ENCODE results near the gene TLL2.

Gene TLL2

DNA sequence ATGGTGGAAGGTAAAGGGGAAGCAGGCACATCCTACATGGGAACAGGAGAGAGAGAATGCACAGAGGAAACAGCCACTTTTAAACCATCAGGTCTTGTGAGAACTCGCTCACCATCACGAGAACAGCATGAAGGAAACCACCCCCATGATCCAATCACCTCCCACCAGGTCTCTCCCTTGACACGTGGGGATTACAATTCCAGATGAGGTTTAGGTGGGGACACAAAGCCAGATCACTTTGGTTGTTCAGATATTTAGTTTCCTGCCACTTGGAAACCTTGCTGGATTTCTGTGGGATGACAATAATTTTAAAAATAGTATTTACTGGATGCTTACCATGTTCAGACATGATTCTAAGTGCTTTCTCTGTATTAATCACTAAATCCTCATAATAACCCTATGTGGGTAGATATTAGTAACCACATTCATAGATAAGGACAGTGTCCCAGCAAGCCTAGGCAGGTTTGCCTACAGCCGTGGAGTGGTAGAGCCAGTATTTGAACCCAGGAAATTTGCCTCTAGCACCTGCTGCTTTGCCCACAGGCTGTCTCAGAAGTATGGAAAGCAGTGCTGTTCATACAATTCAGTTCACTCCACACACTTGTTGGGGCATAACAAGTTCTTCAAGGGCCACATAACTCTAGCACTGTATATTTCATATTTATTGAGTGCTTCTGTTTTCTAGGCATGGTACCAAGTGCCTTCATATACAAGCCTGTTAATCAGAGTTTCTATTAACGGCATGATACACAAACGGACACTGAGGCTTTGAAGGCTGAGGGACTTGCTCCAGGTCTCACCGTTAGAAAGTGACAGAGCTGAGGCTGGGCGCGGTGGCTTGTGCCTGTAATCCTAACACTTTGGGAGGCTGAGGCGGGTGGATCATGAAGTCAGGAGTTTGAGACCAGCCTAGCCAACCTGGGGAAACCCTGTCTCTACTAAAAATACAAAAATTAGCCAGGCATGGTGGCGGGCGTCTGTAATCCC is 8.3 kb downstream of the TLL2 start:
- no peak for DNase-seq

DNA sequence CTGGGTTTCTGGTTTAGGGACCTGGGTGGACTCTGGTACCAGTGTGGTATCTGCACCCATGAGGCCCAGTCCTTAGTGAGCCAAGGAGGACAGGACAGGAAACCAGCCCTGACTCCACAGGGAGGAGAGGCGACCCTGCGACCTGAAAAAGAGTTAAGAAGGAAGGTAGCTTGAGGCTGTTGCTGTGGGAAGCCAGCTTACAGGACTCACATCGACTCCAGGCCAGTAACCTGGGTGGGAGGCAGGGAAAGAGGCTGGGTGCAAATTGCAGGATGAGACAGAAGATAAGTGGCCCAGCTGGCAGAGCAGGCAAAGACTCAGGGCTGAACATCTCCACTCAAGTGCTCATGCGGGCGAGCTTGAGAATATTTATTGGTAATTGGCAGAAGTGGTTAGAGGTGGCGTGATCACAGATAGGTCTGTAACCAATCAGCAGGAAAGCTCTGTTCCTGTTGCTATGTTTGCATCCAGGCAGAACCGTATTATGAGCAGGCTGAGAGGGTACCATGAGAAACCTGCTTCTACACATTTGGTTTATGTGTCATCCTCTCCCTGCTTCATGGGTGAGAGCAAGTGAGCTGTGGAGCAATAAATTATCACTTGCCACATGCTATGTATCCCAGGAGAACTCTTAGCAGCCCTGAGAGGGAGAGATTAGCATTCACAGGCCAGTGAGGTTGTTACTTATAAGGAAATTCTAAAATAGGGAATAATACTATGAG is 11.0 kb downstream of the TLL2 start:
- DNase-seq = no peak

DNA sequence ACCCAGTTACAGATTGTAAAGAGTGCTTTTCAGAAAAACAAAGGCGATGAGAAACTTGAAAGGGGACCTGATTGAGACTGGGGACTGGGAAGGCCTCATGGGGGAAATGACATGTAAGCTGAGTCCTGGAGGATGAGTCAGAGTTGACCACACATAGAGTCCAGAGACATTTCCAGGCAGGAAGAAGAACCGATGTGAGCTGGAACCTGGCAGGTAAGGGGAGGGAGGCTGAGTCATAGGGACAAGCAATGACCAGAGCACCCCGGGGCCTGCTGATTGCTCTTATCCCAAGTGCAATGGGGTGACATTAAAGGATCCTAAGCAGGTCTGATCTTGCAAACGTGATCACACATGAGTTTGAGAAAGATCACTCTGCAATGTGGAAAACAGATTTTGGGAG is 11.7 kb downstream of the TLL2 start:
- DNase-seq = no peak

- DNase-seq = no peak
These were observed 13.2 kb downstream of the TLL2 start for GRCh38 chr10:96500519-96500918.

- DNase-seq = no peak
These were observed 13.7 kb downstream of the TLL2 start for GRCh38 chr10:96500050-96500449.

DNA sequence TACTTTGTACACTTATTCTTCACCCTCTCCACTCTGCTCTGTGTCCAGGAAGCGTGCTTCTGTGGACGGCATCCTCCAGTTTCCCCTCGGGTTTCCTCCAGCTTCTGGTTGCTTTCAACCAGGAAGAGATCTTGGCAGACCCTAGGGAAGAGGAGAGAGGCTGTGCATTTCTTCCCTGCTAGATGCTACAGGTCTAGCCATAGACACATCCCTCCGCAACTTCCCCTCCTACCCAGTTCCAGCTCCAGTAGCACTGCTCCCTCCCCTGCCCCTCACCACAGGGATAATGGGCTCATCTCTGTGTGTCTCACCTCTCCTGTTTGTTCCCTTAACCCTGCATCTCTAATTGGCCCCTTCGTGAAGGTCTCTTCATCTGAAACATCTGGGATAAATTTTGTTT is 16.3 kb downstream of the TLL2 start:
- no peak for DNase-seq

GRCh38 chr10:96496281-96496925 is 17.3 kb downstream of the TLL2 start:
- DNase-seq = no peak

DNA sequence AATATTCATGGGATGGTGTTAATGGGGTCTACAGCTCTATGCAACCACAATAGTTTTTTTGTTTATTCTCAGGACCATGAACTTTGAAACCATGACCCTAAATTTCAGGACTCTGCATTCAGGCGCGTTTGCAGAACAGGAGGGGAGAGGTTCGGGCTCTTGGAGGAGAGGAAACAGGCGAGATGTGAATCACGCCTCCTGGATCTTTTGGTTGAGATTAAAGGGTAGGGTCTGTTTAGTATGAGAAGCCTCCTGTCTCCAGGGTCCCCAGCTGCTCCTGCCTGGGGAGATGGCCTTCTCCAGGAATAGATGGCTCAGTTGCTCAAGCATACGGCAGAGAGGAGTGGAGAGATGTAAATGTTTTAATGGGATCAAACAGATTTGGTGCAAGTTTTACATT is 18.2 kb downstream of the TLL2 start:
- DNase-seq = no peak

DNA sequence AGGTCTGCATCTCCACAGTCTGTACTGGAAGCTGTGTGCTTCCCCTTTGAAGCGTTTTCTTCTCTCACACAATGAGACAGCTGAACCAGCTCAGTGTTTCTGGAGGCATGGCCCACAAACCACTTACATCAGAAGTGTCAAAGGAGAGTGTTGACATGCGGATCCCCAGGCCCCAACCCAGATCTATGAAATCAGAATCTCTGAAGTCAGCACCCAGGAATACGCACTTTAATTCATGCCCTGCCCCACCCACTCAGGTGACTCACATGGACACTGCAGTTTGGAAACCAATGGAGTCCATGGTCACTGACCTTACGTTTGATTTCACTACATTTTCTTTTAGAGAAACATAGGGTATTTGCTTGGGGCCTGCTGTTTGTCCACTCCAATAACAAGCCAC is 19.0 kb downstream of the TLL2 start:
- DNase-seq = no peak

DNA sequence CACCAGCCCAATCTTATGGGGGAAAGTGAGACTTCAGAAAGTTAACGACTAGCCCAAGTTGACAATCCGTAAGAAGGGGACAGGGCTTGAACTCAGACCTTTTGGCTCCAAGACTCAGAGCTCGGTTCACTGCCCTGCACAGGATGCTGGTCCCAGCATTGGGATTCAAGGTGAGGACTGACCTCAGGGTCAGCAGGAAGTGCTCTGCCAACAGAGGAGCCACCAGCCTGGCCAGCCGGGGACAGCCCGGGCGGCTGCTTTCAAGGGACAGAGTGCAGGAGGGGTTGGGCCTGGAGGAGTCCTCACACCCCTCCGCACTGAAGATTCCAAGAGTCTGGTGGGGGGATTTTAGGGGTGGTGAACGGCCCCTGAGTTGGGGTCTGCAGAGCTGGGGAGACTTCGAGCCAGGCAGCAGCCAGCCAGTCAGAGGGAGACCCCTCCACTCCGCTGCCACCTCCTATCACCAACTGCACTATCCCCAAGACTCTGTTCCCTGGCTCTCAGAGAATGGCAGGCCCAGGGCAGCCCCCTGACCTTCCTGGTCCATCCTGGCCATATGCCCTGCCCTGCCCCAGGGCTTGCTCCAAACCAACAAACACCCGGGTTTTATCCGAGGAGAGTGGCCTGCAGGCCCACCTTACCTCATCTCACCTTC is 19.7 kb downstream of the TLL2 start:
- no peak for DNase-seq

- no peak for DNase-seq
These were observed 20.5 kb downstream of the TLL2 start for GRCh38 chr10:96493254-96493653.

GRCh38 chr10:96491303-96491702 is 22.4 kb downstream of the TLL2 start:
- no peak for DNase-seq

DNA sequence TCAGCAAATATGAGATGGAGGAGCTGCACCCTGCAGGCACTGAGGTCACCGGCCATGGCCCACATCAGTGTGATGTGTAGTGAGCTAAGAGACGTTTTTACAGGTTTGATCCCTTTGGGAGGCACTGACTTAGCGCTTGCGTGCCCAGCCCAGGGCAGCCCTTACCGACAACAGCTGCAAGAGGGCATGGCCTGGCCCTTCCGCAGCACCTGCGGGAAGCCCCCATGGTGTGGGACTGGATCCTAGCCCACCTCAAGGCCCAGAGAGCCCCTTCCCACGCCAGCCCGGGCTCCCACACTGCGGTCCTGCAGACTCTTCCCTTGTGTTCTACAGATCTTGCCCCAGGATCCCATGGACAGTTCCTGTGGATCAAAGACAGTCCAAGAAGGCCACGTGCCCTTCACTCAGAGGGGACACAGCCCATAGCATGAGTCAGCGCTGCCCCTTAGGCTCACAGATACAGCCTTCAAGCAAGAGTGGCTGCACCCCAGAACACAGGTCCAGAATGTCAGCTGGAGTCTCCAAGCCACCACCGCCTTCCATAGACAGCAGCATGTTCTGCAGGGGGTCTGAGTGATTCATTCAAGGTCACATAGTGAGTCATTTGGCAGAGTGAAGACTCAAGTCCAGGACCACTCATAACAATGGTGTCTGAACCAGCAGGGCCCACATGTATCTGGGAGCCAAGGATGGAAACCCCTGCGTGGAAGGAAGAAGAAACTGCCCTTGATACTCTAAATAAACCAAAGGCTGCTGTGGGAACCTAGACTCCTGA is 25.4 kb downstream of the TLL2 start:
- DNase-seq = no peak

GRCh38 chr10:96482815-96483588 is 30.7 kb downstream of the TLL2 start:
- no peak for DNase-seq

DNA sequence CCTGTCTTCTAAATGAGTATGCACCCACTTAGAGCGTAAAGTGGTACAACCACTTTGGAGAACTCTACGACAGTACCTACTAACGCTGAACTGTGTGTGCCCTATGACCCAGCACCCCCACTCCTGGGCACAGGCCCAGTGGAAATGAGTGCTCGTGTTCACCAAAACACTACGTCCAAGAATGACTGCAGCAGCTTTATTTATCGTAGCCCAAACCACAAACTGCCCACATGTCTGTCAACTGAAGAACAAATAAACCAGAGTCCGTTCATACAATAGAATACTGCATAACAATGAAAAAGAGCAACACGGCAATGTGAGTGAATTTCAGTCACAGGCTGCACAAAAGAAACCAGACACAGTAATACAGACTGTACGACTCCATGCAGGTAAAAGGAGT is 35.4 kb downstream of the TLL2 start:
- no peak for DNase-seq

DNA sequence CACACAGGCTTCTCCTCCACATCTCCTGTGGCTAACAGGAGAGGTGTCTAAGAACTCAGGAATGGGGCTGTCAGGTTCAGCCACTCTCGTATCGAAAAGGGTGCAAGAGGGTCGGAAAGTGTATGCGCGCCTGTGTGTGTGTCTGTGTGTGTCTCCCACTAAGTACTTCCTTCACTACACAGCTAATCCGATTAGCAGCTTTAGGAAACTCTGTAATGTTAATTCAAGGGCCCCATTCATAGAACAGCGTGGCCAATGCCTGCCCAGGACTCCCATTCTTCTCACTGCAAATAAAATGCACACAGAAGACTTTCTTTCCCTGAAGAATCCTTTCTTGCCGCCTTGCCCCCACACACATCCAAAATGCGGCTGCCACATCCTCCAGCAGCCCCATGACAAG is 39.9 kb downstream of the TLL2 start:
- no peak for DNase-seq

DNA sequence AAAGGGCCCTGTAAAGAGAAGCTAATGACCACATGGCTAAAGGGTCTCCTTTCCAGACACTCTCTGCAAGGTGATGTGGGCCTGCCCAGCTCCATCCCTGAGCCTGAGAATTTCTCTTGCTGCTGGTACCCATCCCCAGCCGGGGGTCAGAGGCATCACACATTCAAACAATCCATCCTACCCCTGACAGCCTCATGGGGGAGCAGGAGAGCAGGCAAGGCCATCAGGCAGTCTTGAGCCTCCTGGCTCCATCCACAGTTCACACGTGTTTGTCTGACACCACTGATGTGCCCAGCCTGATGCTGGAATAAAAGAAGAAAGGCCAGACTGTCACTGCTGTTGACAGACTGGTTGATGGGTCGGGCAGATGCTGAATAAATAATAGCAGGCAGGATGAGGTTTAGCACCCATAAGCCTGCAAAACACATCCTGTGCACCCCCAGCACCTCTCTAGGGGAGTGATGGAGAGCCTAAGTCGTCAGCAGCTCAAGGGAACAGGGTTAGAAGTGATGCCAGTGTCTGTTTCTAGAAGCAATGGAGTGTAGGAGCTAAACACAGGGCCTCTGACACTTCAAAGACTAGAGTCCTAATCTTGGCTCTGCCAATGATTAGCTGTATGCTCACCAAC is 43.5 kb downstream of the TLL2 start:
- DNase-seq = no peak

DNA sequence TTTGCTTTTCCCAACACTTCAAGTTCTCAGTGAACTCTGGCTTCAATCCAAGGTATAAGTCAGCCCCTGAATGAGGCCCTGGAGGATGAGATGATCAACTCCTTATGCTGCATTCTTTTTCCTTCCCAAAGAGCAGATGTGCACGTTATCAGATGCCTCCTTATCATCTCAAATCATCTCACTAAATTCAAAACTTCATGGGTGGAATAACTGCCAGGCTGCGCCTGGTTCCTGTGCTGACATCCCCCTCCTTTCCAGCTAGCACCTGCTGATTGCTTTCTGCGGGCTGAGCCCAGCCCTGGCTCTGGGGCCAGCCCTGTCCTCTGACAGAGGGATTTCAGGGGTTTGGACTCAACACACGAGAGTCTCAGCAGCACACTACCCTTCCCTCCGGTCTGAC is 44.9 kb downstream of the TLL2 start:
- no peak for DNase-seq

GRCh38 chr10:96465599-96465998 is 48.1 kb downstream of the TLL2 start:
- no peak for DNase-seq

GRCh38 chr10:96463562-96463961 is 50.2 kb downstream of the TLL2 start:
- DNase-seq = no peak

GRCh38 chr10:96462606-96463151 is 51.0 kb downstream of the TLL2 start:
- DNase-seq = no peak
